GM21619 (cell line): ENCODE results near the gene KLK1.
"Not testable (repeated sequence)": the region's sequence is repeated elsewhere in the genome, so short reads cannot be mapped to it uniquely, and the experiment has no call there.

Experiments
- ATAC-seq: cut with Tn5 transposase; IDR thresholded peaks from one replicate; pipeline ENCODE4 v1.9.1; 2021; ENCODE audit not compliant: unreplicated experiment

The KLK1 gene

DNA sequence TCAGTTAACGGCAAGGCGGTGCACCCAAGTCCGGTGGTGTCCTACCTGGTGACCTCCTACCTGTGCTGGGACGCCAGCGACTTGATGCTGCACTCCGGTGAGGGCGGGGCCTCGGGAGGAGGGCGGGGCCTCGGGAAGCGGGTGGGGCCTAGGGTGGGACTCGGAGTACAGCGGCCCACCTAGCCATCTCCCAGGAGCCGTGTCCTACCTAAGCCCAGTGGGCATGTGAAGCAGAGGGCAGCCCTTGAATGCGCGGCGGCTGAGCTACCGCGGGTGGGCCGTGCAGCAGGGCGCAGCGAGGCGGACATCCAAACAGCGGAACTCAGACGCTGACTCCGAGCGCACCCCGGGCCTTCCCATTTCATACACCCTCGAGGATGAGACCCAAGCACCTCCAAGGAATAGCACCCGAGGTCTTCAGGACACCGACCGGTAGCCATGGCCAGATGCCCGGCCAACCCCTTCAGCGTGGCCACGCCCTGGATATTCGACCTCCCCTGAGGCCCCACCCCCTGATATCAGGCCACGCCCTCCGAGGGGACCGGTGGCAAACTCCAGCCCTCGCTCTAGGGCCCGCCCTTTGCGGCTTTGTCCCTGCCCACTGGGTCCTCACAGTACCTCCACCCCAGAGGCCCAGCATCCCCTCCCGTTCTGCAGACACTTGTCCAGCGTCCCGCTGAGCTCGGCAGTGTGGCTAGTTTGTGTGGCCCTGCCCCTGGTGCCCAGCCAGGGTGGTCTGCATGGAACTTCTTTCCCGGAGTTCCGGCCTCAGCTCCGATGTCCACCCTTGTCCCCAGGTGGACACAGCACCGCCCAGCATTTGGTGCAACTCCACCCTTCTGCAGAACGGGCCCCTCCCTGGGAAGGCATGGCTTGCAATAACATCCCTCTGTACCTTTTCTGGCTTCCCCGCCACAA, 5.4 kb downstream of the KLK1 start:
- ATAC-seq, result peak; percentile 45

DNA sequence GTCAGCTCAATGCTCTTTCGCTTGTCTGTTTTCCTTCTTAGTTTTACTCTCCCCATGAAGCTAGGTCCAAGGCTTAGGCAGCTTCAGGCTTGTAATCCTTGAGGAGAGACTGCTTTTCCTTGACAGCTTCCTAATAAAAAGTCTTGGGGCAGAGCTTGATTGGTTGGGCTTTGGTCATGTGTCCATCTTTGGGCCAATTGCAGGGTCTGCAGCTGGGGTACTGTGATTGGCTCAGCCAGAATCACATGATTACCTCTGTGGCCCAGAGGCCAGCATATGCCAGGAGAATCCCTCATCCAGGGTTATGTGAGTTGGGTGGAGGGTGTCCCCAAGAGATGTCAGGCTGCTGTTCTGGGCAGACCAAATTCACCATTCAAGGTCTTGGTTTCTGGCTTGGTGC, 8.1 kb downstream of the KLK1 start:
- ATAC-seq, result no peak

DNA sequence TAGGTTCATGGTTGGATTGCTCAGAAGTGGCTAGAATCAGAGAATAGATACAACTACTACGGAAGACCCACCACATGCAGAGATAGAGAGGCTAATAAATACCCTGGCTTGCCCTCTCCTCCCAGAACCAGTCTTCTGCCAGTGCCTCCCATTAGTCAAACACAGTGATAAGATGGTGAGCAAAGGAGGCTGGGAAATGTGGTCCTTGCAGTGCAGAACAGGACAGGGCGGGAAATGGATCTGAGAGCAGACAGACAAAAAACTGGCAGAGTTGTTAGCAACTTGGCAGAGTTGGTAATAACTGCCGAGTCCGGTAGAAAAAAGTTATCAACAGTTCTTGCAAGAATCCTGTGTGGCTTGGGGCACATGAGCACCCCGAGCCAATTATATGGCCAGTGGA, 8.7 kb downstream of the KLK1 start:
- no peak for ATAC-seq

DNA sequence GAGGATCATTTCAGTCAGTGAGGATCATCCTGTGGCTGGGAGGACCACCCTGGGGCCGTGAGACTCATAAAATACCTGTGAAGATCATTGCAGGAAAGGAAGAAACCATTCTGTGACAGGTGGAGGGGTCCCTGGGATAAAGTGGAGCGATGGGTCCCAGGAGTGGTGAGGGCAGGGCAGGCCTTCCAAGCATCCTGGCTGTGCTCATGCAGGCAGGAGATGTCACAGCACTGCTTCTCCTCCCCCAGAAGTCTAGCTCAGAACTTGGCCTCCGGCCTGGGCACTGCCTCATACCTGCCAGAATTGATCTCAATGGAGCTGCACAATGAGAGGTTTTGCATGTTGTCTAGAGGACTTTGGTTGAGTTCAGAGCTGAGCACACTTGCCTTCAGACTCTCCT, 11.1 kb downstream of the KLK1 start:
- no peak for ATAC-seq

DNA sequence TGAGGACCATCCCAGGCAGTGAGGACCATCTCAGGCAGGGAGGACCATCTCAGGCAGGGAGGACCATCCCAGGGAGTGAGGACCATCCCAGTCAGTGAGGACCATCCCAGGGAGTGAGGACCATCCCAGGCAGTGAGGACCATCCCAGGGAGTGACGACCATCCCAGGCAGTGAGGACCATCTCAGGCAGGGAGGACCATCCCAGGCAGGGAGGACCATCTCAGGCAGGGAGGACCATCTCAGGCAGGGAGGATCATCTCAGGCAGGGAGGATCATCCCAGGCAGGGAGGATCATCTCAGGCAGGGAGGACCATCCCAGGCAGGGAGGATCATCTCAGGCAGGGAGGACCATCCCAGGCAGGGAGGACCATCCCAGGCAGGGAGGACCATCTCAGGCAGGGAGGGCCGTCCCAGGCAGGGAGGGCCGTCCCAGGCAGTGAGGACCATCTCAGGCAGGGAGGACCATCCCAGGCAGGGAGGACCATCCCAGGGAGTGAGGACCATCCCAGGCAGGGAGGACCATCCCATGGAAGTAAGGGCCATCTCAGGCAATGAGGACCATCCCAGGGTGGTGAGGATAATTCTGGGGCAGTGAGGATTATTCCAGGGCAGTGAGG, 11.9 kb downstream of the KLK1 start:
- ATAC-seq, result not testable (repeated sequence)

DNA sequence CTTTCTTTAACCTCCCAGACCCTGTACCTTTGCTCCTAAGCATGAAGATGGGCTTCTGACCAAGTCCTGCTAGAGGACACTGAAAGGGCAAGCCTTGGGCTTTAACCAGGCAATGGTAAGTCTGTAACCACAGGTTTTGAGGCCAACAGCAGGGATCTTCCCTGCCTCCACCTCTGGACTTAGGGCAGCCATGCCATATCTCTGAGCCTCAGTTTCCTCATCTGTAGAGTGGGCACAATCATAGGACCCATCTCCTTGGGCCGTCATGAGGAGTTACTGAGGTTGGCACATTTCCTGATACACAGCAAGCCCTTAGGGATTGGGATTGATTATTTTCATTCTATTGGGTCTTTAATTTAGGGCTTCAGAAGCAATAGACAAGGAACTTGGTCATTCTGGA, 14.7 kb downstream of the KLK1 start:
- ATAC-seq, result no peak

DNA sequence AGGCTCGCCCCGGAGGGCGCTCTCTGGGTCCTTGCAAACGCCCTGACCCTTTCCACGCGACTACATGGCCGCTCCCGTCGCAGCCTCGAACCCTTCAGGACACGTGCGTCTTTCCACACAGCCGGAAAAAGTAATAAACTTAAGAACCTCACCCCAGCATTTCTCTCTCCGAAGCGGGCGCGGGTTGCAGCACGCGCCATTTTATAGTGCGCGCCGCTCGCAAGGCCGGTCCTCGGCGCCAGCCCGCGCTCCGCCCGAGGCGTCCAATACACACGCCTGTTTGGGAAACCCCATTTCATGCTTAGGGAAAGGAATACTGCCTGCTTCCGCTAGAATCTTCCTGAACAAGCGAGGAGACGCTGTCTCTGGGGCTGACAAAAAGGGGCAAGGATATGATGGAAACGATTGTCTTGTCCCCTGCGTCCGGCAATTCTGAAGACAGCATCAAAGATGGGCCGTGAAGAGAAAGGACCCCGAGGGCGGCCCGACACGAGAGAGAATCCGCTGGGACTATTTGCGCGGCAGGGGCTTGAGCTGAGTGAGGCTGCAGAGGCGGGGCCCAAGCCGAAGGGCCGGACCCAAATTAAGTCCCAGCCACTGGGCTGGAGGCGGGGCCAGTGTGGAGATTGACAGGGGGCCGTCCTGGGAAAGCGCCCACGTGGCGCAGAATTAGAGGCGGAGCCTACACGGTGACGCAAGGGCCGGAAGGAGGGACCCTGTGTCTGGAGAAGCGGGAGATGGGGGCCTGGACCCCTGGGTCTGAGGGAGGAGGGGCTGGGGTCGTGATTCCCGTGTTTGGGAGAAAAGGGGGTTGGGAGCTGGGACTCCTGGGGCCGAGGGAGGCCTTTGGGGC, 18.9 kb downstream of the KLK1 start:
- ATAC-seq, result peak; percentile 86

DNA sequence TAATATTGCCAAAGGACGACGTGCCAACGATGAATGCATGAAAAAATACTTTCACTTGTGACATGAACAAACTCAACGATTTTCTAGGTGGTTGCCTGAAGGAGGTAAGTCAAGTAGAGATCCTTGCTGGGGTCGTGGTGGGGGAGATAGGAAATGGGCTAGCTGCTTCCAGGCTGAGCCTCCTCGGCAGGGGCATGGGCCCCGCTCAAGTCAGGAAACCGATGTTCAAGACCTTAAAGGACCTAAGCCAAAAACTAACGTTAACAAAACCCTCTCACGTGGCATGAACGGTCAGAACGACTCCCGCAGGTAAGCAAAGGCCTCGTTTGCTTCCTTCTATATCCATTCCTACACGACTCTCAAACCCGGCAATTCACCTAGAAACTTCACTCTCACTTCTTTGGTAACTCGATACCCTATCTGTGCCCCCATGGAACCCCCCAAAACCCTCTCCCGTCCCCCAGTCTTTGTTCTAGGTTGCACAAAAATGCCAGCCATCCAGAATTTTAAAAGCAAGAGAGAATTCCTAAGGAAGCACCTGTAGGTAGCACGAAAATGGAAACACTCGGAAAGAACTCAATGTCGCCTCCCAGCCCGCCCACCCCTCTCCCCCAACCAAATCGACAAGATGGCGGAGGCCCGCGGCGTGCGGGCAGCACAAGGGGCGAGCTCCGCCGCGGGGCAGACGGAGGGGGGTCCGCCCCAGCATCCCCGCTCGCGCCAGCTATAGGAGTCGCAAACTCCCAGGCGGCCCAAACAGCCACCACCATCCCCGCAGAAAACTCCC, 19.8 kb downstream of the KLK1 start:
- ATAC-seq, result peak; percentile 5

DNA sequence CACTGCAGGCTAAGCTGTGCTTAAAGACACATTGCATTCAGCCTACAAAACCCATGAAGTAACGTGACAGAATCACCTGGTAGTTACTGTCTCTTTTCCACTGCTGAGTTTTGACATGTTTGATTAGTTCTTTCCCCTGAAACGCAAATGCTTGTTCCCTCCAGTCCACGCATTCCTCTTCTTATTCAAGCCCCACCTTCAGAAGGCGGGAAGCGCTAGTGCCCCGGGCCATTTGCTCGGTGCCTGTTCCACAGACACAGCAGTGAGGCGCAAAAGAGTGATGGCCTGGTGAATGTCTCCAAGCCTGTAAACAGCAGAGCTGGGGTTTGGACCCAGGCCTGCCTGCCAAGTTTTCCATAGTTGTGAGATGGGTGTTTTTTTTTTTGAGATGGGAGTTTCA, 22.5 kb downstream of the KLK1 start:
- ATAC-seq, result no peak

DNA sequence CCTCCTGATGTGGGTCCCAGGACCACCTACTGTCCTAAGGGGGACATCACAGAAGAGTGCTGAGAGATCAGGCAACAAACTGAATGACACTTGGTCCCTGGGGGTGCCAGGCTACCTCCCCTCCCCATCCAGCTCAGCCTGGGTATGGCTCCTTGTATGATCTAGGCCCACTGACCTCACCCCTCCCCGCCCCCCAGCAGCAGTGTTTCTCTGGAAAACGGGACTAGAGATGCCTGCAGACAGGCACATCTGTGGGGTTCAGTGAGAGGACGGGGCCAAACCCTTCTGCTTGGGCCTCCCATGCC, 24.1 kb downstream of the KLK1 start:
- no peak for ATAC-seq

DNA sequence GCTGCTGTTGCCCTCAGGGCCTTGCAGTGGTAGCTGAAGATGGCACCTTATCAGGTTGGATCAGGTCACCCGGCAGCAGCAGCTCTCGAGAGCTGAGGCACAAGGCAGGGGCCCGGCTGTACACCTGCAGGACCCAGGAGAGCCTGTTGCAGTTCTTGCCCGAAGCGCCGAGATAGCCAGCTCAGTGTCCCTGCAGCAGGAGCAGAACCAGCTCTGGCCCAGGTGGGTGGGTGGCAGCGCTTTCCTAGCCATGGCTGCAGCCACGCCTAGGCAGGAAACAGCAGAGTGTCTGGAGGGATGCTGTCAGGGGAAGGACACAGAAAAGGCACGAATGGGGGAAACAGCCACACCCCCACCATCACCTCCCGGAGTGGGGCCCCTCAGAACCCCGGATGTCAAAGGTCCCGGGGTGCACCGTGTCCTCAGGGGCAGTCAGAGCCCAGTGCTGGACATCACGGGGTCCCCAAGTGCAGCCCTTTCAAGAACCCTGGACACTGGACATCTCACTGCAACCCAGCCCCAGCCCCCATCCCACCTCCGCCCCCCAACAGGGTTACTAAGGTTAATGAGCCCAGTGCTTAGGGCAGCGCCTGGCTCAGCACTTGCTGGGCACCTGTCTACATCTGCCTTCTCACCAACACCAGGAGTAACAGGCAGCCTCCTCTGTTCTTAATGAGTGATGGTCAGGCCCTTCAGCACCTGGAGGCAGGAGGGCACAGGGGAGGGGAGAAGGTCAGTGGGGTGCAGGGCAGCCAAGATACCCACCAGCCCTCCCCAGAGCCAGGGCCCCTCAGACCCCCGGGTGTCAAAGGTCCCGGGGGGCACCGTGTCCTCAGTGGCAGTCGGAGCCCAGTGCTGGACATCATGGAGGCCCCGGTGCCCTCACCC, 24.7 kb downstream of the KLK1 start:
- ATAC-seq, result no peak

DNA sequence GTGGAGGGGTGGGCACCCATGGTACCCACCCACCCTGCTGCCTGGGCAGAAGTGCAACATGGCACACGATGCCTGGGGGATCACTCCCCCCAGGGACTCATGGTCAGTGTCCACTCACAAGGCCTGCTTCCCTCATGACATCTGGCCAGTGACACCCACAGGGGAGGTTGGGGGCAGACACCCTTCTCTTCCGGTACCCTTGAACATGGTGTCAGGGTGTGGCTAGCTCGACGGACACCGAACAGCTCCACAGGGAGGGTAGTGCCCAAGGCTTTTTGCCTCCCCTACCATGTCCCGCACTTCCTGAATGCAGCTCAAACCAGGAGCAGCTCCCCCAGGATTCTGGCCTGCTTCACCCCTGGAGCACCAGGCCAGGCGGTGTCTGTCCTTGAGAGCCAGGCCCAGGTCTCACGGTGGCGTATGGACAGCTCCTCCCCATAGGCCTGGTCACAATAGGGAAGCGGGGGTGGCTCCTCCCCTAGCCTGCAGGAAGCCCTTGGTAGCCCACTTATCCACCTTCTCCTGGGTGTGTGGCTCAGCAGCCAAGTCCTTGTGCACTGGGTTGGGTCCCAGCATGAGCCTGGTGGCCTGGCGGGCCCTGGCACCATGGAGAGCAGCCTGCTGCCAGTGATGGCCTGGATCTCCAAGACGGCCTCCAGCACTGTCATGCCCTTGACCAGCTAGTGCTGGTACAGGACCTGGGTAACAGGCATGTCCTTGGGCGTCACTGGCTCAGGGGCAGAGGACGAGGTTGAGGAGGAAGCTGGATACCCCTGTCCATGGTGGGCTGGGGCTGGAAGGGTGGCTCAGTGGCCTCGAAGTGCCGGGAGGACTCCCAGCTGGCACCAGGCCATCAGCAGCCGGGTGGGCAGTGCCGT, 25.6 kb downstream of the KLK1 start:
- ATAC-seq, result no peak

DNA sequence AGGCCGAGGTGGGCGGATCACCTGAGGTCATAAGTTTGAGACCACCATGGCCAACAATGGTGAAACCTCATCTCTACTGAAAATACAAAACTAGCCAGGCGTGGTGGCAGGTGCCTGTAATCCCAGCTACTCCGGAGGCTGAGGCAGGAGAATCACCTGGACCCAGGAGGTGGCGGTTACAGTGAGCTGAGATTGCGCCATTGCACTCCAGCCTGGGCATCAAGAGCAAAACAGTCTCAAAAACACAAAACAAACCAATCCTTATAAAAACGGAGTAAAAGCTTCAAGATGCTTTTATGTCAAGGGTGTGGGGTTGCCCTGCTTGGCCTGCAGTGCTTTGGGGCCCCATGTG, 26.2 kb downstream of the KLK1 start:
- ATAC-seq, result no peak

DNA sequence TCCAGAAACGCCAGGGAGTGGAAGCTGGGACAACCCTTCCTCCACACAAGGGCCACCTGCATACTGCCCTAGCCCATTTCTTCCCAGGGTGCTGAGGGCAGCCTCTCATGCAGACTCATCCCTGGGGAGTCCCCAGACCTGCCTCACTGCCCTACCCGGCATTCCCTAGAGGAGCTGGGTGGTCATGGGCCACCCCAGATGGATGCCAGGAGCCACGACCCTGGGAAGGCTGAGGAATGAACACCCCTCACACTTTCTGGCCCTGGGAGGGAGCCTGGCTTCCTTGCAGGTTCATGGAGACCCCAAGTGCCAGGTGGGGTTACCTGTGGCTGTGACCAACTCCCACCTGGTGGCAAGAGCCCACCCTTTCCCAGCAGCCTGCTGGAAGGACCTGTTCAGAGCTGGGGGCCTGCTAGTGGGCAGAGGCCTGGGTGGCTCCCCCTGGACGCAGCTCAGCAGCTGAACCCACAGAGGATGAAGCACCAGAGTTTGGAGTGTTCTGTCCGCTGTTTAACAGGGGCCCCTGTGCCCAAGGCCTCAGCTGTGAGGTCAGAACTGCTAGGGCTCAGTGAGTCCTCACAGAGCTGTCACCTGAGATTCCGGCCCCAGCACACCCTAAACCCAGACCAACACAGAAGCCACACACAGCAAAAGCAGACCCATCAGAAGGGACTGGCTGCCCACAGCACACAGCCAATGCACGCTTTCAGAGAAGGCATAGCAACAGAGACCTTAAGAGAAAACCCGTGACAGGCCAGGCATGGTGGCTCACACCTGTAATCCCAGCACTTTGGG, 26.8 kb downstream of the KLK1 start:
- no peak for ATAC-seq

DNA sequence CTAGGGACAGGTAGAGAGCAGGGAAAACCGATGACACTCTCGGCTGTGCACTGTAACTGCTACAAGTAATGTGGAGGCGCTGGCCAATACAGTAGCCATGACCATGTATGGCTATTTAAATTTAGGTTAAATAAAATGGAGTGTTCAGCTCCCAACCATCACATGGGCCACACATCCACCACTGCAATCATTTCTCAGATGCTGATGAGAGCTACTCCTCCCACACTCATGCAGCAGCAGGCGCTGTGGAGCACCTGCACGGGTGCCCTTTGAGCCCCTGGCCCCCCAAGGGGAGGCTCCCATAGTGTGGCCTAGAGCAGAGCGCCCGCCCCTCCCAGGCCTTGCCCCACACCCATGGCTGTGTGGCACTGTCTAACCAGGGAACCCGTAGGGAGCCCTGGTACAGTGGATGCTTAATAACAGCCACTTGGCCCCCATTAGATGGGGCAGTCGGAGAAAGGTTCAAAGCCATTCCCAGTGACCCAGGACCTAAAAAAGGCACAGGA, 27.4 kb downstream of the KLK1 start:
- ATAC-seq, result no peak

DNA sequence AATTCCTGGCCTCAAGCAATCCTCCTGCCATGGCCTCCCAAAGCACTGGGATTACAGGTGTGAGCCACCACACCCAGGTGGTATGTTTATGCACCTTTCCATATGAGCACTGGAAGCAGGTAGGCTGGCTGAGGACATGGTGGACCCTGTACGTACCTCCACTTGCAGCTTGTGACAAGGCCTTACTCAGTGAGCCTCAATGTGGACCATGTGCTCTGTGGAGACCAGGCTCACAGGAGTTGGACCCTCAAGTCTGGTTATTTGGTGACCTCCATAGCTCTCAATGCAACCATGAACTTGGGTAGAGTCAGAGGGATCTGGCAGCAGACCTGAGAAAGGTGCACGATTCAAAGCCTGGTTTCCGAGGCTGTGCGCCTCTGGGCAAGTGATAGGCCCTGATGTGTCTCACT, 27.9 kb downstream of the KLK1 start:
- ATAC-seq, result no peak

DNA sequence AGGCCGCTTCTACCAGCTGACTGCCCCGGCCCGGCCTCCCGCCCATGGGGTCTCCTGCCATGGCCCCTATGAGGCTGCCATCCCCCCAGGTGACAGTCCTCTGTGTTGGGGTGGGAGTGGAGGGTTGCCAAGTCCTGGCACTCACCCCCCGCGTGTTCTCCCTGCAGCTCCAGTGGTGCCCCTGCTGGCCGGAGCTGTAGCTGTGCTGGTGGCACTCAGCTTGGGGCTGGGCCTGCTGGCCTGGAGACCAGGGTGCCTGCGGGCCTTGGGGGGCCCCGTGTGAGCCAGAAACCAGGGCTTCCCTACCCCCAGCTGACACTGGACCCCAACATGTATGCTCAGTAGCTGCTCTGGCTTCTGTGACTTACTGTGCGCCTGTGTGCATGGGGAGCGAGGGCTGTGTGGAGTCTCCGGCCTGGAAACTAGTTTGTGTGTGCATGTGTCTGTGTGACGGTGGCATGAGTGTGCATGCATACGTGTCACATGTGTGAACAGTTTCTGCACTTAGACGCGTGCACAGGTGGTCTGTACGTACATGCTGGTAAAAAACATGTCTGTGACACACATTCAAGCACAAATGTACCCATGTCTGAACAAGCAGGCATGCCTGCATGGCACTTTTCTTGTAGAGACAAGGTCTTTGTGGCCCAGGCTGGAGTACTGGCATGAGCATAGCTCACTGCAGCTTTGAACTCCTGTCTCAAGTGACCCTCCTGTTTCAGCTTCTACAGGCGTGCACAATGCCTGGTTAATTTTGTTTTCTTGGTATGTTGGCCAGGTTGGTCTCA, 28.5 kb downstream of the KLK1 start:
- no peak for ATAC-seq
